HG03064 (cell line): Measurements from ENCODE around the gene ZKSCAN5.
"Not testable (repeated sequence)": the region's sequence is repeated elsewhere in the genome, so short reads cannot be mapped to it uniquely, and the experiment has no call there.

ENCODE experiments used
- ATAC-seq: cut with Tn5 transposase; IDR thresholded peaks from one replicate; pipeline ENCODE4 v1.9.1; 2021; ENCODE audit warnings: low read depth; ENCODE audit not compliant: unreplicated experiment

Gene ZKSCAN5

GRCh38 chr7:99579956-99580777, 75.7 kb downstream of the ZKSCAN5 start:
- ATAC-seq, result no peak

- not testable (repeated sequence) for ATAC-seq
These were observed 76.4 kb downstream of the ZKSCAN5 start for GRCh38 chr7:99580778-99581332.
